ENCODE results near the gene TMEM53.

DNA sequence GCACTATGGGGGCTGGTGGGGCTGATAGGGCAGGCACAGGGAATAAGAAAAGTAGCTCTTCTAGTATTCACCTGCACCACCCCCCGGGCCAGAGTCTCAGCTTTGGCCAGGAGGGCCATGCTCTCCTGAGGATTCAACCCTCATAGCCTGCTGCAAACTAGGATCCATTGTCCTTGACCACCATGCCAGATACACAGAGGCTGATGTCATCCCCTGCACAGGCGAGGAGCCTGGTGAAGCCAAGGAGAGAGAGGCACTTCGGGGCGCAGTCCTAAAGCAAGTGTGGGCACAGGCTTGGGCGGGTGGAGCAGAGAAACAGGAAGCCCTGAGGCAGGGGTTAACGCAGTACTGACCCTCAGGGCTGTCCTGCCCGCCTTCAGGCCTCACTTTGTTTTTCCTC, 29.5 kb downstream of the TMEM53 start:
- TF ChIP-seq CTCF (conservative IDR thresholded peaks at IDR 0.05): no peak
- TF ChIP-seq ZFX (IDR thresholded peaks at IDR 0.05): no peak

Data from C4-2B (cell line).